Right cardiac atrium (tissue), 5 donors: ENCODE measurements around the gene FMN1. TPM values are rescaled to one million over a fixed set of nuclear protein-coding genes. Genes with fewer than 3 reads are reported as not detected.

Experiments
- ATAC-seq, 2 donors: fragments of 200-7000 bp; cut with Tn5 transposase; one replicate each; pipeline versions ENCODE4 v1.8.0 to v1.9.1; 2020; ENCODE audit warnings: moderate library complexity in 2 of 2, mild to moderate bottlenecking in 1 of 2
- DNase-seq, 3 donors: peaks; one replicate each; pipeline ENCODE4 v3.0.0-alpha.2; 2020
- H3K27ac ChIP-seq: one replicate; pipeline ENCODE4 v1.5.1; 2013; ENCODE audit warnings: mild to moderate bottlenecking, low read length, control low read depth, moderate library complexity
- H3K27me3 ChIP-seq: one replicate; pipeline ENCODE4 v1.6.1; 2013; ENCODE audit not compliant: control insufficient read depth, insufficient read depth
- H3K4me1 ChIP-seq: one replicate; pipeline ENCODE4 v1.6.1; 2013; ENCODE audit warnings: low read length; ENCODE audit not compliant: control insufficient read depth, insufficient read depth
- H3K4me3 ChIP-seq: one replicate; pipeline ENCODE4 v1.5.1; 2013; ENCODE audit warnings: low read length, control low read depth
- H3K9me3 ChIP-seq: one replicate; pipeline ENCODE4 v1.6.1; 2013; ENCODE audit warnings: low read length; ENCODE audit not compliant: control insufficient read depth
- WGBS: extraction: QIAGEN DNeasy Blood & Tissue Kit; methylation state at CpG from one replicate; pipeline ENCODE4 v1.1.7; 2013; 5-methylcytosine and 5-hydroxymethylcytosine counted together
- intact Hi-C, 4 donors: fragments of 100-400 bp; cut with DNase I; formaldehyde crosslinking; loops; one replicate each; pipeline versions ENCODE4 v1.11.0 to v1.14.0; 2022 to 2023
- polyA plus RNA-seq: library from polyadenylated mRNA; stranded (reverse); fragments of 200-250 nt; gene quantifications from one replicate; pipeline ENCODE4 v1.2.3, GENCODE V29; 2013
- total RNA-seq, 4 donors: library from RNA; stranded (reverse); fragmentation: NEBNext Ultra II Directional; extraction: Animal tissue kit (Norgen Biotek cat#: 25700); gene quantifications; one replicate each; pipeline ENCODE4 v1.2.1, GENCODE V29; 2021
- donor health status: healthy with polysubstance abuse.
- donor health status: DM: no; HTN: yes; CAD: no.
- donor health status: DM: no; HTN: no; CAD: no.
- donor health status: DM: no; HTN: yes; CAD: no; lungs with severe emphysema.
- donor health status: DM: yes; HTN: yes; CAD: no.

Gene FMN1
- total and polyA plus RNA-seq, 5 donors, result 0.63 to 8.5 (median 3.5) TPM

GRCh38 chr15:32974691-32975090, 219.8 kb downstream of the FMN1 start:
- no peak overlapping the region for H3K4me3 ChIP-seq
- H3K4me1 ChIP-seq, result no peaks in the 10 kb centered on the region
- H3K27ac ChIP-seq, result no peak overlapping the region
- 70% methylated on average over 1 of the region's 1 CpG for WGBS
- no peak for DNase-seq
- no peaks in the 10 kb centered on the region for H3K9me3 ChIP-seq
- intact Hi-C loops, result no loop called here
- no peak for ATAC-seq
- H3K27me3 ChIP-seq, result no peaks in the 10 kb centered on the region

DNA sequence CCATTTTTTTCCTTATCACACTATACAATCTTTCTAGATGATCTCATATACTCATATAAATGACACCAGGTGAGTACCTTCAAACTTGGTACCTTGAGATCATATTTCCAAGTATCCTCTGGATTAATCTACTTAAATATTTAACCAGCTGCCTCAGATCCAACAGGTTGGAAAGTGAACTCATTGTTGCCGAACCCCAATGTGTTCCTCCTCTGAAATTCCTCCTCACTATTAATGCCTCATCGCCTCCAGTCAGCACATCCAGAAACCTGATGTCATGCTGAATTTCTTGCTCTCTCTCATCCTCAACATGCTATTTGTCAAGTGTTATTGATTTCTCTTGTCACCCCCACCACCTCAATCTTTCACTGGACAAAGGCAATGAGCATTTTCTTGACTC, 221.8 kb downstream of the FMN1 start:
- Histone ChIP-seq H3K4me3 (no peak overlapping the region), H3K27ac (no peak overlapping the region), H3K9me3 (no peaks in the 10 kb centered on the region), H3K4me1 (no peaks in the 10 kb centered on the region), H3K27me3 (no peaks in the 10 kb centered on the region)
- ATAC-seq (no peak), DNase-seq (no peak)
- 87% methylated on average over 2 of the region's 2 CpGs for WGBS
- intact Hi-C loops, result no loop called here

DNA sequence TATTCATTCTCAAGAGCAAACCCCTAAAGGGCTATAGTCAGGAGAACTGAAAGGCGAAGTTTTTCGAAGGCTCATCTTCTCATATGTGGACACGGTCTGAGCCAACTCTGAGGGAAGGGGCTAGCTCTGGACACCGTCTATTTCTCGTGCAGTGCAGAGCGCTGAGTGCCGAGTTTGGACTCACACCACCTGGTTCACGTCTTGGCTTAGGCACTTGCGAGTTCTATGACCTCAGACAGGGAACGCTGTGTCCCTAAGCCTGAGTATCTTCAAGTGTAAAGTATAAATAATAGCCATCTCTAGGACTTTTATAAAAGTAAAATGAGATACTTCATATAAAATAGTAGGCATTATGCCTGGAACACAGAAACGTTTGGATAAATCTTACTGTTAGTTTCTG, 223.7 kb downstream of the FMN1 start:
- Histone ChIP-seq H3K27ac (no peak overlapping the region), H3K9me3 (no peaks in the 10 kb centered on the region), H3K4me1 (no peaks in the 10 kb centered on the region), H3K4me3 (no peak overlapping the region), H3K27me3 (no peaks in the 10 kb centered on the region)
- 59% methylated on average over 11 of the region's 11 CpGs for WGBS
- intact Hi-C loops, result no loop called here
- DNase-seq (peak in 2 of 3 donors; percentile 18 to 58), ATAC-seq (peak in 1 of 2 donors; percentile 47)

DNA sequence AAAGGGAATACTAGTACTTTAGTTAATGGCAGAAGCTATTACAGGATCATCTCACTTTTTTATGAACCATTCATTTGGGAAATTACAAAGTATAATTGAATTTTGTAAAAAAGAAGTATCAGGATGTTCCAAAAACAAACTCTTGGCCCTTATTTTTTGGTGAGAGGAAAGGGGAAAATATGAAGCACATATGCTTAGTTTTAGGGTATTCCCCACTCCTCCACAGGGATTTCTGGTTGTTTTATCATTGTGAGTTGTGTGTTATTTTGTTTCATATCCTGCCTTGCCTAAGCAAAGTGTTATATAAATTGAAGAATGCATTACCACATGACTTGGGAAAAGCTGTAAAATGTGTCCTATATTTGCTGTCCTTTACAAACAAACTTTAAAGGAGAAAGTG, 227.0 kb downstream of the FMN1 start:
- DNase-seq, result no peak
- intact Hi-C loops, result loop anchor here in 1 of 4 donors (10.0 kb wide), 1 partner anchor 313 kb away; no protein-coding TSS in a partner anchor
- no peaks in the 10 kb centered on the region for H3K4me1 ChIP-seq
- no peaks in the 10 kb centered on the region for H3K27me3 ChIP-seq
- H3K4me3 ChIP-seq, result no peak overlapping the region
- no peak overlapping the region for H3K27ac ChIP-seq
- H3K9me3 ChIP-seq, result no peaks in the 10 kb centered on the region
- no peak for ATAC-seq

DNA sequence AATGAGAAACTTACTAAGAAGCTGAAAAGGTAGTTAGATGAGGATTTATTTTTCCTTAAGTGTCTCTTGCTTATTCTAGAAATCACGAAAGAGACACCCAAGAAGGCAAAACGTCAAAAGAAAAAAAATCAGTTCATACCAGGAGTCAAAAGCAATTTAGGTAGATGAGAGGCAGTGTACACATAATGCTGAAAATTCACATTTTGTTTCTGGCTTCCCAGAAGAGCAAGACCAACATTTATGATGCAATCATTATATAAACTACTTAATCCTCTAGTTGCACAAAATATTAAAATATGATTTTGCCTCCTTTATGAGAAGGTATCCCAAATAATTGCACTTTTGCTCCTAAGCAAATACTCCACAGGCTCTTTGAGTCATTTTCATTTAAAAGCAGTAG, 228.0 kb downstream of the FMN1 start:
- Histone ChIP-seq H3K9me3 (no peaks in the 10 kb centered on the region), H3K27ac (no peak overlapping the region), H3K27me3 (no peaks in the 10 kb centered on the region), H3K4me1 (no peaks in the 10 kb centered on the region), H3K4me3 (no peak overlapping the region)
- WGBS, result 79% methylated on average over 2 of the region's 2 CpGs
- intact Hi-C loops, result loop anchor here in 1 of 4 donors (10.0 kb wide), 1 partner anchor 312 kb away; no protein-coding TSS in a partner anchor
- DNase-seq, result no peak
- no peak for ATAC-seq

GRCh38 chr15:32965897-32966296, 228.6 kb downstream of the FMN1 start:
- DNase-seq (peak in 1 of 3 donors; percentile 16), ATAC-seq (no peak)
- Histone ChIP-seq H3K27me3 (no peaks in the 10 kb centered on the region), H3K9me3 (no peaks in the 10 kb centered on the region), H3K4me3 (no peak overlapping the region), H3K4me1 (no peaks in the 10 kb centered on the region), H3K27ac (no peak overlapping the region)
- intact Hi-C loops, result loop anchor here in 1 of 4 donors (10.0 kb wide), 1 partner anchor 311 kb away; no protein-coding TSS in a partner anchor
- WGBS, result 66% methylated on average over 6 of the region's 6 CpGs

- Histone ChIP-seq H3K27me3 (no peaks in the 10 kb centered on the region), H3K27ac (no peak overlapping the region), H3K4me1 (no peaks in the 10 kb centered on the region), H3K9me3 (no peaks in the 10 kb centered on the region), H3K4me3 (no peak overlapping the region)
- peak; percentile 40 to 54 for ATAC-seq
- DNase-seq, result no peak
- intact Hi-C loops, result loop anchor here in 2 of 4 donors (10.0 kb wide), 2 partner anchors 114 to 294 kb away; no protein-coding TSS in a partner anchor
- 55% methylated on average over 1 of the region's 1 CpG for WGBS
These were observed 235.4 kb downstream of the FMN1 start for GRCh38 chr15:32959077-32959476.

DNA sequence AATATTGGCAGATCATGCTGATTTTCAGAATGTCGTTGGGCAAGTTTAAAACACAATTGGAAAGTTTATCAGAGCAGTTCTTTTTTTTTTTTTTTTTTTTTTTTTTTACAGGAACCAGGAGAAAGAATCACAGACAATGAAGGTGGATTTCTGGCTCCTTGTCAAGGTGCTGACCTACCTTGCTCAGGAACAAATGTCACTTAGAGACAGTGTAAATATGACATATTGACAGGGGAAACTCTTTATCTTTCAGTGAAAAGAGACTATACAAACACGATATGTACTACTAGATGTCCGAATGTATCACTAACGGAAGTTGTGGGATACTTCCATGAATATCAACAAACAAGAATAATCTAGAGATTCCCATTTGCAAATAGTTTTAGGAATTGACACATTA, 237.3 kb downstream of the FMN1 start:
- ATAC-seq (no peak), DNase-seq (no peak)
- H3K4me3 ChIP-seq, result no peak overlapping the region
- H3K27ac ChIP-seq, result no peak overlapping the region
- no peaks in the 10 kb centered on the region for H3K27me3 ChIP-seq
- 68% methylated on average over 4 of the region's 4 CpGs for WGBS
- no peaks in the 10 kb centered on the region for H3K9me3 ChIP-seq
- H3K4me1 ChIP-seq, result peaks cover 4% of the 10 kb centered on the region
- intact Hi-C loops, result loop anchor here in 2 of 4 donors (10.0 kb wide), 2 partner anchors 112 to 292 kb away; no protein-coding TSS in a partner anchor

GRCh38 chr15:32956711-32957110, 237.8 kb downstream of the FMN1 start:
- DNase-seq (no peak), ATAC-seq (no peak)
- WGBS, result 34% methylated on average over 2 of the region's 2 CpGs
- Histone ChIP-seq H3K27me3 (no peaks in the 10 kb centered on the region), H3K27ac (no peak overlapping the region), H3K9me3 (no peaks in the 10 kb centered on the region), H3K4me1 (peaks cover 4% of the 10 kb centered on the region), H3K4me3 (no peak overlapping the region)
- intact Hi-C loops, result loop anchor here in 2 of 4 donors (10.0 kb wide), 2 partner anchors 112 to 292 kb away; no protein-coding TSS in a partner anchor

GRCh38 chr15:32956006-32956405, 238.5 kb downstream of the FMN1 start:
- ATAC-seq, result peak; percentile 13 to 68
- DNase-seq, result no peak
- H3K4me1 ChIP-seq, result peaks cover 4% of the 10 kb centered on the region
- intact Hi-C loops, result loop anchor here in 2 of 4 donors (10.0 kb wide), 2 partner anchors 111 to 291 kb away; no protein-coding TSS in a partner anchor
- H3K27ac ChIP-seq, result no peak overlapping the region
- H3K27me3 ChIP-seq, result no peaks in the 10 kb centered on the region
- no peaks in the 10 kb centered on the region for H3K9me3 ChIP-seq
- no peak overlapping the region for H3K4me3 ChIP-seq
- WGBS, result 40% methylated on average over 1 of the region's 1 CpG

DNA sequence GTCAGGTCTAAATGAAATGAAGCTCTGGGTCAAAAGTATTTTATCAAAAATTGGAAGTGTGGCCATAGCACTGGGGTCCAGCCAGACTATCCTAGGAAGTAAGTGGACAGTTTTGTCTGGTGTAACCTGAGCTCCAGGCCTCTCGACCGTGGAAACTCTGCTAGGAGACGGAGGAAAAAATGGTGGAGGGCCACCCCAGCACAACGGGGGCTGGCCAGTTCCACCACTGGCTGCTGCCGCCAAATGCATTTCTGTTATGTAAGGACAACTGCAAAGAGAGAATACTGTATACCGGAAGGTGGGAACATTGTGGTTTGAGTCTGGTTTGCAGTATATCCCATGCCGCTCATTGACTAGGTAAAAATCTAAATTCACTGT, 241.0 kb downstream of the FMN1 start:
- H3K4me3 ChIP-seq, result no peak overlapping the region
- WGBS, result 68% methylated on average over 7 of the region's 7 CpGs
- no peak for ATAC-seq
- H3K9me3 ChIP-seq, result no peaks in the 10 kb centered on the region
- no peaks in the 10 kb centered on the region for H3K27me3 ChIP-seq
- intact Hi-C loops, result loop anchor here in 2 of 4 donors (10.0 kb wide), 2 partner anchors 109 to 289 kb away; no protein-coding TSS in a partner anchor
- H3K4me1 ChIP-seq, result peaks cover 4% of the 10 kb centered on the region
- H3K27ac ChIP-seq, result no peak overlapping the region
- no peak for DNase-seq
